Measurements from ENCODE around the gene DSC3. TPM values are rescaled to one million over a fixed set of nuclear protein-coding genes. Genes with fewer than 3 reads are reported as not detected.
A peak's percentile ranks its signal among the peaks of the same experiment; 100 is the strongest.

The DSC3 gene
- total and polyA plus RNA-seq, 2 experiments from 2014 or later: 0.52 to 2.1 TPM

GRCh38 chr18:30957066-30957465, 85.5 kb downstream of the DSC3 start (continued):
- TF ChIP-seq ZNF462 (CRISPR knock-in tag; IDR thresholded peaks at IDR 0.05) (no peak), ZNF114 (CRISPR knock-in tag; IDR thresholded peaks at IDR 0.05) (no peak), CTCF (conservative IDR thresholded peaks at IDR 0.05; ENCODE audit: low read depth in 2 of 2) (no peak), EZH2phosphoT487 (IDR thresholded peaks at IDR 0.05; ENCODE audit: unreplicated experiment) (no peak), STAT1 (IDR thresholded peaks at IDR 0.05; ENCODE audit: unreplicated experiment) (no peak)

DNA sequence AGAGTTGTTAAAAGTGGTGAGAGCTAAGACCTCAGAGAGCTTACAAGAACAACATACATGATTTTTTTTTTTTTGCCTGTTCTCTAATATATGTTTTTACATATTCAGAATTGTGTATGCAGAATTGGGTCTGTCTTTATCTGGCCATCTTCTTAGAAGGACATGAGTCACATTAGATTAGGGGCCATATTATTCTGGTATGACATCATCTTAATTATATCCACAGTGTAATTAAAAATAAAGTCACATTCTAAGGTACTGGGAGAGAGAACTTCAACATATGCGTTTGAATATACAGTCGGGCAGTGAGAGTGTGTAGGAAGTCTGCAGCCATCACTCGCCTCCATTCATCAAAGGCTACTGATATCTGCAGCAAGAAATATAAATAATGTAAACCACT, 88.3 kb downstream of the DSC3 start:
- no peak overlapping the region for H3K4me3 Mint-ChIP-seq
- H3K4me1 Mint-ChIP-seq: no peaks in the 10 kb centered on the region
- no peak overlapping the region for H3K27ac Mint-ChIP-seq
- no peaks in the 10 kb centered on the region; the same call in 2 of the 3 replicates for H3K36me3 Mint-ChIP-seq (ENCODE audit: low read depth)
- H3K36me3 ChIP-seq (ENCODE audit: insufficient read depth): no peaks in the 10 kb centered on the region
- H4K20me1 ChIP-seq (replicated peaks; ENCODE audit: insufficient read depth): no peaks in the 10 kb centered on the region
- 0 out of 2 replicates have a peak overlapping the region, but pooled peaks have one; percentile 43 for H2AFZ ChIP-seq
- H3K9me3 Mint-ChIP-seq: no peaks in the 10 kb centered on the region
- no peak overlapping the region for H3K4me2 ChIP-seq
- H3K27ac ChIP-seq (ENCODE audit: low read depth): no peak overlapping the region
- no peaks in the 10 kb centered on the region for H3K9me2 ChIP-seq (ENCODE audit: insufficient read depth)
- H3K27me3 ChIP-seq (ENCODE audit: insufficient read depth): no peaks in the 10 kb centered on the region
- H3F3A ChIP-seq (replicated peaks; ENCODE audit: low read depth): no peaks in the 10 kb centered on the region
- H3K27me3 Mint-ChIP-seq (ENCODE audit: insufficient read depth, low read depth, poor library complexity): no peaks in the 10 kb centered on the region
- ATAC-seq (no peak), DNase-seq (ENCODE audit: low spot score) (no peak)
- H3K4me1 ChIP-seq (ENCODE audit: insufficient read depth): no peaks in the 10 kb centered on the region
- H3K79me2 ChIP-seq (replicated peaks; ENCODE audit: insufficient read depth): no peaks in the 10 kb centered on the region
- no peak overlapping the region for H3K4me3 ChIP-seq
- TF ChIP-seq NANOG (IDR thresholded peaks at IDR 0.05; ENCODE audit: borderline replicate concordance) (no peak), EZH2phosphoT487 (IDR thresholded peaks at IDR 0.05; ENCODE audit: unreplicated experiment) (no peak), JUNB (IDR thresholded peaks at IDR 0.05; ENCODE audit: unreplicated experiment) (no peak), ZNF114 (CRISPR knock-in tag; IDR thresholded peaks at IDR 0.05) (no peak), POLR2AphosphoS5 (IDR thresholded peaks at IDR 0.05; ENCODE audit: low read depth) (no peak), ZNF462 (CRISPR knock-in tag; IDR thresholded peaks at IDR 0.05) (no peak)

Measured in GM23338 (cell line).